ENCODE measurements around the gene GRAMD2A.

GRAMD2A gene

GRCh38 chr15:72118017-72118978 is 79.3 kb downstream of the GRAMD2A start, which contains the start of the genes MYO9A and SENP8 (continued):
- TF ChIP-seq ZNF157 (tag by site-specific recombination; IDR thresholded peaks at IDR 0.05) (no peak), GLI4 (tag by site-specific recombination; IDR thresholded peaks at IDR 0.05) (peak; percentile 76; the same call in 1 of the 2 replicates), ZSCAN16 (tag by site-specific recombination; IDR thresholded peaks at IDR 0.05) (no peak), ZNF76 (tag by site-specific recombination; IDR thresholded peaks at IDR 0.05; ENCODE audit: borderline replicate concordance, low read depth) (peak; percentile 41; the same call in 1 of the 2 replicates), KLF10 (tag by site-specific recombination; IDR thresholded peaks at IDR 0.05) (peak; percentile 98), ZNF837 (tag by site-specific recombination; IDR thresholded peaks at IDR 0.05) (no peak)

GRCh38 chr15:72117486-72118016 is 80.0 kb downstream of the GRAMD2A start:
- Histone ChIP-seq H3K9me3 (ENCODE audit: control insufficient read depth, insufficient read depth, low read depth, low read length) (no peaks in the 10 kb centered on the region), H3K36me3 (ENCODE audit: control insufficient read depth in 2 of 2, insufficient read depth in 1 of 2, low read length in 2 of 2) (no peaks in the 10 kb centered on the region), H3K4me1 (ENCODE audit: control insufficient read depth, insufficient read depth, low read length) (peaks cover 33% of the 10 kb centered on the region), H3K4me3 (ENCODE audit: low read depth, low read length) (peak overlapping the region; percentile 98), H3K27ac (ENCODE audit: extremely low read depth, low read depth, low read length) (peak overlapping the region; percentile 96)
- ChIA-PET POLR2A (interaction anchor here (0.6 to 2.0 kb wide), 14 partner anchors 9 to 216 kb away, joined by 3 to 10 read pairs (median 4); partner anchors contain the start of gene PKM), CTCF (interaction anchor here (0.9 kb wide), 2 partner anchors 22 to 36 kb away, joined by 3 read pairs; no protein-coding TSS in a partner anchor)
- TF ChIP-seq ZSCAN16 (tag by site-specific recombination; IDR thresholded peaks at IDR 0.05) (peak; percentile 75), ZBTB1 (tag by site-specific recombination; IDR thresholded peaks at IDR 0.05) (no peak), WT1 (tag by site-specific recombination; IDR thresholded peaks at IDR 0.05) (peak; percentile 46; the same call in 1 of the 2 replicates), ZNF449 (tag by site-specific recombination; IDR thresholded peaks at IDR 0.05) (peak; percentile 84), ZNF121 (tag by site-specific recombination; IDR thresholded peaks at IDR 0.05) (peak; percentile 67; the same call in 1 of the 2 replicates), ZNF169 (tag by site-specific recombination; IDR thresholded peaks at IDR 0.05) (no peak), ZNF280C (tag by site-specific recombination; IDR thresholded peaks at IDR 0.05) (no peak), ZNF26 (tag by site-specific recombination; IDR thresholded peaks at IDR 0.05) (no peak), ZNF426 (tag by site-specific recombination; IDR thresholded peaks at IDR 0.05) (no peak), ZSCAN4 (tag by site-specific recombination; IDR thresholded peaks at IDR 0.05) (peak; percentile 54; the same call in 1 of the 2 replicates), ZSCAN5A (tag by site-specific recombination; IDR thresholded peaks at IDR 0.05) (peak; percentile 99), SALL2 (tag by site-specific recombination; IDR thresholded peaks at IDR 0.05; ENCODE audit: borderline replicate concordance) (no peak), ZNF48 (tag by site-specific recombination; IDR thresholded peaks at IDR 0.05) (no peak), ZNF521 (tag by site-specific recombination; IDR thresholded peaks at IDR 0.05) (no peak), ZNF23 (tag by site-specific recombination; IDR thresholded peaks at IDR 0.05; ENCODE audit: borderline replicate concordance) (no peak), KLF7 (tag by site-specific recombination; IDR thresholded peaks at IDR 0.05; ENCODE audit: borderline replicate concordance) (no peak; the same call in 1 of the 2 replicates), BCL6B (tag by site-specific recombination; IDR thresholded peaks at IDR 0.05) (no peak), ZNF394 (tag by site-specific recombination; IDR thresholded peaks at IDR 0.05; ENCODE audit: borderline replicate concordance) (peak; percentile 53; the same call in 1 of the 2 replicates), ZNF785 (tag by site-specific recombination; IDR thresholded peaks at IDR 0.05) (no peak; the same call in 1 of the 2 replicates), ZNF223 (tag by site-specific recombination; IDR thresholded peaks at IDR 0.05) (peak; percentile 73)

Measured in HEK293 (cell line).